Astrocyte of the cerebellum (primary cell): ENCODE data around the gene C11orf21.

Experiments
- DNase-seq: peaks from one replicate; pipeline ENCODE4 v3.0.0-alpha.2; 2011; ENCODE audit warnings: low read depth
- H3K4me3 ChIP-seq: 2 replicates; pipeline ENCODE4 v1.5.1; 2011; ENCODE audit warnings: mild to moderate bottlenecking, low read depth, low read length, moderate library complexity
- in situ Hi-C: cut with HindIII; loops from 2 replicates; pipeline ENCODE4 v1.10.0; 2017; ENCODE audit warnings: low sequenced_read_pairs
- TF ChIP-seq, protein P1 (sequence below): IDR thresholded peaks from 2 replicates; pipeline ENCODE4 v1.5.1; 2012; ENCODE audit warnings: low read length, low read depth, moderate library complexity, mild to moderate bottlenecking; ENCODE audit errors: missing control alignments

C11orf21 gene

DNA sequence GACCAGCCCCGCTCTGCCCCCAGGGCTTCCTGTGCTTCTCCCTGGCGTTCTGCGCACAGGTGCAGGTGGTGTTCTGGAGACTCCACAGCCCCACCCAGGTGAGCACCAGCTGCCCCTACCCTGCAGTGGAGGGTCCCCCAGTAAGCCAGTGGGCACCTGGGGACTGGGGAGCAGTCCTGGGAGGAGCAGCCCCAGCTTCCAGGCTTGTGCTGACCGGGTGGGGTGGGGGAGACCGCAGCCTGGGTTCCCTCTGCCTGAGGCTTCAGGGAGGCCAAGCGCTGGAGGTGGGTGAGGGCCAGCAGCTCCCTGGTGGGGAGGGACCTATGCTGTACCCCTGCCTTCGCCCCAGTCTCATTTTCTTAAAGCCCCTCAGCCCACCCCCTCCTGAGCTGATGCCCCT lies 7.0 kb upstream of the C11orf21 start:
- TF ChIP-seq, protein P1, sequence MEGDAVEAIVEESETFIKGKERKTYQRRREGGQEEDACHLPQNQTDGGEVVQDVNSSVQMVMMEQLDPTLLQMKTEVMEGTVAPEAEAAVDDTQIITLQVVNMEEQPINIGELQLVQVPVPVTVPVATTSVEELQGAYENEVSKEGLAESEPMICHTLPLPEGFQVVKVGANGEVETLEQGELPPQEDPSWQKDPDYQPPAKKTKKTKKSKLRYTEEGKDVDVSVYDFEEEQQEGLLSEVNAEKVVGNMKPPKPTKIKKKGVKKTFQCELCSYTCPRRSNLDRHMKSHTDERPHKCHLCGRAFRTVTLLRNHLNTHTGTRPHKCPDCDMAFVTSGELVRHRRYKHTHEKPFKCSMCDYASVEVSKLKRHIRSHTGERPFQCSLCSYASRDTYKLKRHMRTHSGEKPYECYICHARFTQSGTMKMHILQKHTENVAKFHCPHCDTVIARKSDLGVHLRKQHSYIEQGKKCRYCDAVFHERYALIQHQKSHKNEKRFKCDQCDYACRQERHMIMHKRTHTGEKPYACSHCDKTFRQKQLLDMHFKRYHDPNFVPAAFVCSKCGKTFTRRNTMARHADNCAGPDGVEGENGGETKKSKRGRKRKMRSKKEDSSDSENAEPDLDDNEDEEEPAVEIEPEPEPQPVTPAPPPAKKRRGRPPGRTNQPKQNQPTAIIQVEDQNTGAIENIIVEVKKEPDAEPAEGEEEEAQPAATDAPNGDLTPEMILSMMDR: no peak
- in situ Hi-C loops: no loop called here
- no peak overlapping the region for H3K4me3 ChIP-seq
- no peak for DNase-seq

DNA sequence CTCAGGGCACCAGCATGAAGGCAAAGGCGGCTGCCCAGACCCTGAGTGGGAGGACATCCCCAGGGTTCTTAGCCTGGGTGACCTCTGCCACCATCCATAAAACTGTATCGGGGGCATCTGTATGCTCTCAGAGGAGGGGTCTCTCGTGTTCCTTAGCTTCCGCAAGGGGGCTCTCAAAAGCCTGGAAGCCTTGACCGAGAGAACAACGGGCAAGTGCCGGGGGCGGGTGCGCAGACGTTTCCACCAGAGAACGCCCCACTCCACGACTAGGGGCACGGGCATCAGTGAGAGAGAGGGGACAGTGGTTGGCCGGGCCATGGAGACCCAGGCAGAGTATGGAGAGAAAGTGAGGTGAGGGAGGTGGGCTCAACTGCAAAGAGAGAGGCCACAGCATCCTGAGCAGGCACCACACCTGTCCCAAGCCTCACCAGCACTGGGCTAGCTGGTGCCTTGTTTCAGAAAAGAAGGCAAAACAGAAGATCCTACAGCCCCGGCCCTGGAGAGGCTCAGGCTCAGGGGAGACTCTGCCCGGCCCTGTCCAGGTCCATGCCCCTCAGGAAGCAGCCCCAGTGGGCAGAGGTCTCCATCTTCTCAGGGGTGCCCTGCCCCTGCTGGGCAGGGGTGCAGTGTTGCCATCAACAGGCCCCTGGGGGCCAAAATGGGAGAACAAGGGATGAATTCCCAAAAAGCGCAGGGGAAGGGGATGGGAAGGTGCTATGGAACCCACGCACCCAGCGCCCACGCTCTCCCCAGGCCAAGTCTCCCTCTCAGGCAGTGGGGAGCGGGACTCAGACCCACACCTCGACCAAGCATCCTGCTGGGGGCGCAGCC lies 6.0 kb upstream of the C11orf21 start:
- DNase-seq: no peak
- TF ChIP-seq, protein P1: no peak
- no peak overlapping the region for H3K4me3 ChIP-seq
- in situ Hi-C loops: no loop called here

DNA sequence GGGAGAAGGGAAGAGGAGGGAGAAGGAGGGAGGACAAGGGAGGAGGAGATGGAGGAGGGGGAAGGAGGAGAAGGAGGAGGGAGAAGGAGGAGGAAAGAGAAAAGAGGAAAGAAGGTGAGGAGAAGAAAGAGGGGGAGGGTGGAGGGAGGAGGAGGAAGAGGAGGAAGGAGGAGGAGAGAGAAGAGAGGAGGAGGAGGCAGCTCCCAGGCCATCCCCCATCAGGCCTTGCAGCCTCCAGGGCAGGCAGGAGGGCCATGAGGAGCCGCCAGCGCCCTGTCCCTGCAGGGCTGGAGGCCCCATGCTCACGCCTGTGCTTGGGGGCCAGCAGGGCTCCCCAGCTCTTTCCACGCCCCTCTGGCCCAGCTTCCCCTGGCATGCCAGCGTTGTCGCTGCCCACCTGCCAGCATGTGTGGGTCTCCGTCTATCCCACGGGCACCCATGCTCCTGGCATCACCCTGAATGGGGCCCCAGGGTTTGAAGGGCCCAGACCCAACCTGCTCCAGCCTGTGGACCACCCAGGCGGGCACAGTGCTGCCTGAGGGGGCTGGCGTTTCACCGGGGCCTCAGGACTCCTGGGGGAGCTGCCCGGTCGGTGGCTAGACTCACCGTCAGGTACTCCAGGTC lies 5.3 kb upstream of the C11orf21 start:
- in situ Hi-C loops: no loop called here
- no peak overlapping the region for H3K4me3 ChIP-seq
- DNase-seq: no peak
- TF ChIP-seq, protein P1: no peak

DNA sequence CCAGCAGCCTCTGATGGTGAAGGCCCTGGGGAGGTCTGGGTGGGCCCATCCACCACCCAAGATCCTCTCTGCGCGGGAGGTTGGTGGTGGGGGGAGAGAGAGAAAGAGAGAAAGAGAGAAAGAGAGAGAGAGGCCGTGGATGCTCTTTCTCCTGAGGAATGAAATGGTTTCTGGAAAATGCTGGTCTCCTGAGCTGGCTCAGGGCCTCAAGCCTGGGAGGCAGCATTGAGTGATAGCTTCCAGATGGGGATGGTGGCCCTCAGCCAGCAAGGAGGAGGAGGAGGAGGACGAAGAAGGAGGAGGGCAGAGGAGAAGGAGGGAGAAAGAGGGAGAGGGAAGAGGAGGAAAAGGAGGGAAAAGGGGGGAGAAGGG lies 4.7 kb upstream of the C11orf21 start:
- in situ Hi-C loops: no loop called here
- DNase-seq: no peak
- H3K4me3 ChIP-seq: no peak overlapping the region
- TF ChIP-seq, protein P1: no peak

DNA sequence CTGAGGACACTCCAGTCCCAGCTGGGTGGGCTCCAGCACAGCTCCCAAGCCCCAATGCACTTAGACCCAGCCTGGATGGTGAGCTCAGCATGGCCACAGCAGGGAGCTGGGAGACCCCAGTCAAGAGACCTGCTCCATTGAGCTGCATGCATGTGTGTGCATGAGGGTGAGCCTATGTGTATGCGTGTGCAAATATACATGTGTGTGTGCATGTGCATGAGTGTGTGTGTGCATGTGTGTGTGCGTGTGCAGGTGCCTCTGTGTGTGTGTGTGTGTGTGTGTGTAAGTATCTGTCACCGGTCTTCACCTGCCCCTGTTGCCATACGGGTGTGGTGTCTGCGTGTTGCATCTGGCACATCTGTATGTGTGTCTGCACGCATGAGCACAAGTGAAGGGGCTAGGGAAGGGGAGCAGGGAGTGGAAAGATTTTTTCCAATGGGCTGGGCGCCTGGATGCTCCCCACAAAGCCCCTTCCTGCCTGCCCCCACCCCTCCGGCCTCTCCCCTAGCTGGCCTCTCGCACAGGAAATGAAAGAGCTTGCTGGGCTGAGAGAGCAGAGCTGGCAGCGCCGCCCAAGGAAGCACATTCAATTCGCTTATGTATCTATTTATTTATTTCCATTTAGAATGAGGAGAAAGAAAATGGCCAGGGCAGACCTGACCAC lies 4.2 kb upstream of the C11orf21 start:
- DNase-seq: no peak

DNA sequence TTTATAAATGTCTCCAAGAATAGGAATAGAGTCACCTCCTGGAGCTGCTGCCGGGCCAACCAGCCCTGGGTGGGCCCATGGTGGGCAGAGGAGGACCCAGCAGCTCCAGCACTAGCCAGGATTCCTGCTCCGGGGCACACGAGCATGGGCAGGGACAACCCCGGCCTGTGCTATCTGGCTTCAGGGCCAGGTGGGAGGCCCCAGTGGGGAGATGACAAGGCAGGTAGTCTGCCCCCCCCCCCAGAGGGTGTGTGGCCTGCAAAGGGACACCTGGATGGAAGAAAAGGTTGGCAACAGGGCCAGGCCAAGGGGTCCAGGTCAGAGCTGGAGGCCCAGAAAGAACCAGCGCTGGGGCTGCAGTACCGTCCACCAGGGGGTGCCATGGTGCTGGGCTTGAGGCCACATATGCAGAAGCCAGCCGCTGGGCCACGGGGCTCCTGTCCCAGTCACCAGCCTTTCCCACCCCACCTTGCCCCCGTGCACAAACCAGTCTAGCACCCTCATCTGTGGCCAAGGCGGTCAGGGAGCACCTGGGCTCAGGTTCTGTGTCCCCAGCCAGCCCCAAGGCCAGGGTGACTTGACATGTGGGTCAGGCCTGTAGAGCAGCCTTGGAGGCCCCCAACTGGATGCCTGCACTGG lies 3.5 kb upstream of the C11orf21 start:
- no peak for DNase-seq
- in situ Hi-C loops: no loop called here
- TF ChIP-seq, protein P1: peak; percentile 82
- H3K4me3 ChIP-seq: no peak overlapping the region

More for the DNA sequence above, 4.2 kb upstream of the C11orf21 start:
- in situ Hi-C loops: no loop called here
- TF ChIP-seq, protein P1: no peak
- no peak overlapping the region for H3K4me3 ChIP-seq
